H1 (cell line): ENCODE data around the gene TMEM245. TPM values are rescaled to one million over a fixed set of nuclear protein-coding genes. Genes with fewer than 3 reads are reported as not detected.

Source experiments
- BACH1 ChIP-seq: IDR thresholded peaks from 2 replicates; pipeline ENCODE4 v1.6.1; 2012; ENCODE audit warnings: low read length, improper control_type of control experiment
- CHD1 ChIP-seq: IDR thresholded peaks from 2 replicates; pipeline ENCODE4 v1.6.1; 2012; ENCODE audit warnings: low read depth, low read length, improper control_type of control experiment
- EZH2 ChIP-seq: fragments of 200-600 bp; sonication (generic); IDR thresholded peaks from 2 replicates; pipeline ENCODE4 v1.7.1; 2012; ENCODE audit warnings: low read depth, mild to moderate bottlenecking, moderate library complexity, low read length, inconsistent platforms; ENCODE audit not compliant: severe bottlenecking
- JUND ChIP-seq: IDR thresholded peaks from 2 replicates; pipeline ENCODE4 v1.6.1; 2011; ENCODE audit warnings: mild to moderate bottlenecking, improper control_type of control experiment, low read length
- MAFK ChIP-seq: IDR thresholded peaks from 2 replicates; pipeline ENCODE4 v1.6.1; 2012; ENCODE audit warnings: low read depth, mild to moderate bottlenecking, improper control_type of control experiment, low read length
- polyA plus RNA-seq, 7 experiments: library from polyadenylated mRNA; depleted of rRNA in 3 of 7; stranded (reverse) in 5 of 7; unstranded in 2 of 7; fragments of >200 nt in 5 of 7; fragments of 200-250 nt in 2 of 7; gene quantifications; 1 replicate in 5 of 7; 2 replicates in 1 of 7; 4 replicates in 1 of 7; pipeline versions ENCODE4 v1.2.1 to v1.2.3, GENCODE V29; 2011 to 2013; ENCODE audit warnings: missing spikeins in 2 of 7, mixed read lengths in 2 of 7
- total RNA-seq: library from RNA; stranded (reverse); fragmentation: NEBNext Ultra II Directional; extraction: Animal tissue kit (Norgen Biotek cat#: 25700); gene quantifications from 2 replicates; pipeline ENCODE4 v1.2.1, GENCODE V29; 2021

The TMEM245 gene
- total and polyA plus RNA-seq, 2 of the 8 experiments (the other 6 are each of a cell fraction or from before 2014, with no cell fraction given) = 44.3 to 45.8 TPM

GRCh38 chr9:109101810-109102209, 17.9 kb downstream of the TMEM245 start (continued):
- TF ChIP-seq MAFK (no peak), BACH1 (no peak), JUND (no peak), CHD1 (no peak), EZH2 (no peak)
- TF ChIP-seq, all 59 proteins: peak for 0
